Stomach (tissue), 4 donors: ENCODE data around the gene CEP350.

ENCODE experiments used
- CTCF ChIP-seq, 7 experiments: fragments of 450-650 bp in 4 of 7; fragments of 200-600 bp in 3 of 7; sonication (generic) in 3 of 7; IDR thresholded peaks; one replicate each; pipeline ENCODE4 v1.5.1; 2016 to 2019; ENCODE audit warnings: antibody characterized with exemption in 7 of 7, control low read depth in 2 of 7, mild to moderate bottlenecking in 1 of 7
- EP300 ChIP-seq: sonication (generic); formaldehyde crosslinking; IDR thresholded peaks from one replicate; pipeline ENCODE4 v1.6.1; 2017; ENCODE audit warnings: antibody characterized with exemption
- POLR2A ChIP-seq, 4 donors: fragments of 450-650 bp; IDR thresholded peaks; one replicate each; pipeline ENCODE4 v1.6.1; 2016; ENCODE audit warnings: antibody characterized with exemption in 4 of 4, control low read depth in 2 of 4, mild to moderate bottlenecking in 1 of 4, moderate library complexity in 1 of 4
- POLR2AphosphoS5 ChIP-seq, 3 donors: sonication (generic); formaldehyde crosslinking; IDR thresholded peaks; one replicate each; pipeline ENCODE4 v1.6.1; 2016; ENCODE audit warnings: antibody characterized with exemption in 3 of 3

DNA sequence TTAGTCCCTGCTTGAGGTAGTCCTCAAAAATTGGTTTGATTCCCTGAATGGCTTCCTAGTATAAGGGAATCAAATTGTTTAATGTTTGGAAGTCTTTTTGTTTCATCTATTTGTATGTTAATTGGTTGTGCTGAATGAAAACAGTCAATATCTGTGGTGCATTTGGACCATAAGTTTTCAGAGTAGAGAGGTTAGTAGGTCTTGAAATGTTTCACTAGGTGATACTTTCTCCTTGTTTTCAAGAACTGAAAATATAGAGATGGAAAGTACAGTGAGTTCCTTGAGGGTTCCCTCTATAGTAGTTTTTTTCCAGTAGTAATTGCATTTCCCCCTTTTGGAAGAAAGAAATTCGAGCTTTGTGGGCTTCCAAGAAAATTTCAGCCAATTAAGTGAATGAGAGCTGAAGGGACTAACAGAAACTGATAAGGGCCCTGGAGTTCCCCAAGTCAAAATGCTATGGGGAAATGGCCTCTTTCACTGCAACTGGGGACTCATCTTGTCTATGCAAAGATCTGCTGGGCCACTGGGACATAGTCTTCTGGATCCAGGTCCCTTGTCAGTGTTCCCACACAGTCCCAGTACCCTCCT is 18.6 kb upstream of the CEP350 start:
- no peak for TF ChIP-seq CTCF (IDR thresholded peaks at IDR 0.05)
- TF ChIP-seq POLR2AphosphoS5 (IDR thresholded peaks at IDR 0.05) = no peak
- TF ChIP-seq POLR2A (IDR thresholded peaks at IDR 0.05) = no peak
- no peak for TF ChIP-seq EP300
